Keratinocyte (primary cell): ENCODE results near the gene FLNB. TPM values are rescaled to one million over a fixed set of nuclear protein-coding genes. Genes with fewer than 3 reads are reported as not detected.
A peak's percentile ranks its signal among the peaks of the same experiment; 100 is the strongest.

ENCODE experiments used
- DNase-seq: peaks from one replicate; pipeline ENCODE4 v3.0.0-alpha.2; 2011; ENCODE audit warnings: low read depth, missing footprints, low spot score
- FAIRE-seq: peaks from 2 replicates; lab custom pipeline; 2011; peaks lifted over from hg19 to GRCh38; lab: Jason Lieb, UNC
- H2AFZ ChIP-seq: 2 replicates; pipeline ENCODE4 v1.6.0; 2012; ENCODE audit warnings: low read length, control low read depth, inconsistent platforms; ENCODE audit not compliant: control insufficient read depth
- H3K27ac ChIP-seq: 2 replicates; pipeline ENCODE4 v1.5.1; 2011; ENCODE audit warnings: low read length; ENCODE audit not compliant: control insufficient read depth, insufficient read depth
- H3K27me3 ChIP-seq: 3 replicates; pipeline ENCODE4 v1.6.0; 2011; ENCODE audit warnings: low read length; ENCODE audit not compliant: control insufficient read depth, insufficient read depth; ENCODE audit errors: extremely low read depth
- H3K36me3 ChIP-seq, 2 experiments: 2 replicates in 1 of 2; 3 replicates in 1 of 2; pipeline ENCODE4 v1.5.1; 2011; ENCODE audit warnings: low read length in 2 of 2, mild to moderate bottlenecking in 1 of 2; ENCODE audit not compliant: control insufficient read depth in 2 of 2, insufficient read depth in 2 of 2; ENCODE audit errors: extremely low read depth in 1 of 2
- H3K4me1 ChIP-seq: 3 replicates; pipeline ENCODE4 v1.5.1; 2011; ENCODE audit warnings: low read length; ENCODE audit not compliant: control insufficient read depth, insufficient read depth; ENCODE audit errors: extremely low read depth
- H3K4me2 ChIP-seq: 3 replicates; pipeline ENCODE4 v1.6.0; 2011; ENCODE audit warnings: low read depth, low read length; ENCODE audit not compliant: control insufficient read depth, insufficient read depth; ENCODE audit errors: extremely low read depth
- H3K4me3 ChIP-seq, 3 experiments: fragments of 200-600 bp in 1 of 3; sonication (generic) in 1 of 3; 2 replicates in 2 of 3; 3 replicates in 1 of 3; pipeline ENCODE4 v1.5.1; 2011 to 2016; ENCODE audit warnings: low read length in 3 of 3, mild to moderate bottlenecking in 3 of 3, control low read depth in 2 of 3, inconsistent platforms in 1 of 3, low read depth in 1 of 3, mixed read lengths in 1 of 3, mixed run types in 1 of 3, moderate library complexity in 1 of 3; ENCODE audit not compliant: control insufficient read depth in 2 of 3, insufficient read depth in 2 of 3; ENCODE audit errors: extremely low read depth in 1 of 3
- H3K79me2 ChIP-seq: 2 replicates; pipeline ENCODE4 v1.6.0; 2012; ENCODE audit warnings: low read length; ENCODE audit not compliant: control insufficient read depth, insufficient read depth
- H3K9ac ChIP-seq: 3 replicates; pipeline ENCODE4 v1.6.0; 2011; ENCODE audit warnings: low read length; ENCODE audit not compliant: control insufficient read depth, insufficient read depth; ENCODE audit errors: extremely low read depth
- H3K9me1 ChIP-seq: 3 replicates; pipeline ENCODE4 v1.6.0; 2011; ENCODE audit warnings: low read length; ENCODE audit not compliant: control insufficient read depth, insufficient read depth; ENCODE audit errors: extremely low read depth
- H3K9me3 ChIP-seq: 2 replicates; pipeline ENCODE4 v1.5.1; 2012; ENCODE audit warnings: low read depth, low read length; ENCODE audit not compliant: control insufficient read depth
- H4K20me1 ChIP-seq: 3 replicates; pipeline ENCODE4 v1.6.0; 2011; ENCODE audit warnings: low read length; ENCODE audit not compliant: control insufficient read depth, insufficient read depth; ENCODE audit errors: extremely low read depth
- EZH2 ChIP-seq: IDR thresholded peaks from one replicate; pipeline ENCODE4 v1.6.1; 2012; ENCODE audit warnings: inconsistent platforms, mild to moderate bottlenecking, low read length, moderate library complexity
- dilution Hi-C: fragments of 300-500 bp; cut with MboI; formaldehyde crosslinking; loops from one replicate; pipeline ENCODE4 v1.7.0; 2020; ENCODE audit warnings: low sequenced_read_pairs; ENCODE audit not compliant: extremely low pct_ligation_motif_present
- polyA plus RNA-seq, 5 experiments: library from polyadenylated mRNA; depleted of rRNA in 3 of 5; stranded (reverse) in 3 of 5; stranded (forward) in 1 of 5; unstranded in 1 of 5; fragments of >200 nt; gene quantifications; 1 replicate in 1 of 5; 2 replicates in 3 of 5; 3 replicates in 1 of 5; pipeline versions ENCODE4 v1.2.1 to v1.2.3, GENCODE V29; 2011 to 2012; ENCODE audit warnings: missing spikeins in 2 of 5, low read depth in 1 of 5, low replicate concordance in 1 of 5
- TF ChIP-seq, protein P1 (sequence below), 3 experiments: IDR thresholded peaks in 1 of 3; conservative IDR thresholded peaks in 1 of 3; optimal IDR thresholded peaks in 1 of 3; 2 replicates in 2 of 3; 3 replicates in 1 of 3; pipeline versions ENCODE3 to v1.5.1; 2011; ENCODE audit warnings: low read length in 3 of 3, mild to moderate bottlenecking in 3 of 3, moderate library complexity in 2 of 3, control low read depth in 1 of 3, inconsistent platforms in 1 of 3; ENCODE audit not compliant: insufficient read depth in 2 of 3; ENCODE audit errors: extremely low read depth in 1 of 3

FLNB gene
- polyA plus RNA-seq, 1 donor (not counting 4 experiments of a cell fraction or from before 2014, with no cell fraction given), result 289 TPM

- H3K4me1 ChIP-seq, result peaks cover 27% of the 10 kb centered on the region
- H3K4me3 ChIP-seq, result no peak overlapping the region
- H2AFZ ChIP-seq, result no peak overlapping the region
- H3K9me1 ChIP-seq, result no peaks in the 10 kb centered on the region
- no peaks in the 10 kb centered on the region for H3K27me3 ChIP-seq
- H3K4me2 ChIP-seq, result peak overlapping the region; percentile 25
- no peaks in the 10 kb centered on the region for H4K20me1 ChIP-seq
- H3K9me3 ChIP-seq, result no peaks in the 10 kb centered on the region
- no peaks in the 10 kb centered on the region for H3K36me3 ChIP-seq
- TF ChIP-seq, protein P1, sequence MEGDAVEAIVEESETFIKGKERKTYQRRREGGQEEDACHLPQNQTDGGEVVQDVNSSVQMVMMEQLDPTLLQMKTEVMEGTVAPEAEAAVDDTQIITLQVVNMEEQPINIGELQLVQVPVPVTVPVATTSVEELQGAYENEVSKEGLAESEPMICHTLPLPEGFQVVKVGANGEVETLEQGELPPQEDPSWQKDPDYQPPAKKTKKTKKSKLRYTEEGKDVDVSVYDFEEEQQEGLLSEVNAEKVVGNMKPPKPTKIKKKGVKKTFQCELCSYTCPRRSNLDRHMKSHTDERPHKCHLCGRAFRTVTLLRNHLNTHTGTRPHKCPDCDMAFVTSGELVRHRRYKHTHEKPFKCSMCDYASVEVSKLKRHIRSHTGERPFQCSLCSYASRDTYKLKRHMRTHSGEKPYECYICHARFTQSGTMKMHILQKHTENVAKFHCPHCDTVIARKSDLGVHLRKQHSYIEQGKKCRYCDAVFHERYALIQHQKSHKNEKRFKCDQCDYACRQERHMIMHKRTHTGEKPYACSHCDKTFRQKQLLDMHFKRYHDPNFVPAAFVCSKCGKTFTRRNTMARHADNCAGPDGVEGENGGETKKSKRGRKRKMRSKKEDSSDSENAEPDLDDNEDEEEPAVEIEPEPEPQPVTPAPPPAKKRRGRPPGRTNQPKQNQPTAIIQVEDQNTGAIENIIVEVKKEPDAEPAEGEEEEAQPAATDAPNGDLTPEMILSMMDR (optimal IDR thresholded peaks at IDR 0.05 in 1 of 3, IDR thresholded peaks at IDR 0.05 in 1 of 3, conservative IDR thresholded peaks at IDR 0.05 in 1 of 3; ENCODE audit: extremely low read depth in 1 of 3, insufficient read depth in 2 of 3, low read length in 3 of 3), result no peak
- TF ChIP-seq EZH2, result no peak
- FAIRE-seq (peak; percentile 73), DNase-seq (no peak)
- no peak overlapping the region for H3K9ac ChIP-seq
- no peaks in the 10 kb centered on the region for H3K79me2 ChIP-seq
- dilution Hi-C loops, result no loop called here
- H3K27ac ChIP-seq, result peak overlapping the region; percentile 35
These were observed 198.3 kb downstream of the FLNB start for GRCh38 chr3:58206406-58207011.

DNA sequence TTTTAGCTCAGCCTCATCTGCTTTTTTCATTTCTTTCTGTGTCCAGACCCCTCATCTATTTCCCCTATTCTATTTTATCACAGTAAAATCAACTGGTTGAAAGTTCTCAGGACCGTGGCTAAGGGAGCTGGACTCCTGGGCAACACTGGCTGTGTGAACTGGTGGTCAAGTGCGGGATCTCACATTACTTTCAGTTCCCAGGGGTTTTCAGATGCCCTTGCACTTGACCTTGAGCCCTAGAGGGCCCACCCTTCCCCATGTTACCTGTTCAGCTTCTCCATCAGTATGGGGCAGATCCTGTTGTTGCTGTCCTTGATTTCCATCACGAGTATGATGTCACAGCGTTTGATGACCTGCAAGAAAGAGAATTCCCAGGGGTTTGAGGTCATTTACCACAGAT is 199.7 kb downstream of the FLNB start:
- no peaks in the 10 kb centered on the region for H3K9me1 ChIP-seq
- no peak overlapping the region for H3K4me2 ChIP-seq
- dilution Hi-C loops, result no loop called here
- H3K4me1 ChIP-seq, result peaks cover 27% of the 10 kb centered on the region
- no peak overlapping the region for H3K27ac ChIP-seq
- no peaks in the 10 kb centered on the region for H3K36me3 ChIP-seq
- H4K20me1 ChIP-seq, result no peaks in the 10 kb centered on the region
- TF ChIP-seq, protein P1 (optimal IDR thresholded peaks at IDR 0.05 in 1 of 3, IDR thresholded peaks at IDR 0.05 in 1 of 3, conservative IDR thresholded peaks at IDR 0.05 in 1 of 3; ENCODE audit: extremely low read depth in 1 of 3, insufficient read depth in 2 of 3, low read length in 3 of 3), result no peak
- no peak for TF ChIP-seq EZH2
- FAIRE-seq (no peak), DNase-seq (no peak)
- H3K4me3 ChIP-seq, result no peak overlapping the region
- no peaks in the 10 kb centered on the region for H3K79me2 ChIP-seq
- no peaks in the 10 kb centered on the region for H3K27me3 ChIP-seq
- H3K9ac ChIP-seq, result no peak overlapping the region
- H3K9me3 ChIP-seq, result no peaks in the 10 kb centered on the region
- H2AFZ ChIP-seq, result no peak overlapping the region
